BLaER1 (cell line): Measurements from ENCODE around the gene TPR.
A peak's percentile ranks its signal among the peaks of the same experiment; 100 is the strongest.
"Not testable (repeated sequence)": the region's sequence is repeated elsewhere in the genome, so short reads cannot be mapped to it uniquely, and the experiment has no call there.

Source experiments
- H3K27ac ChIP-seq: shearing (Covaris generic); formaldehyde crosslinking; 2 replicates; pipeline ENCODE4 v1.8.1; 2022
- H3K27me3 ChIP-seq: shearing (Covaris generic); formaldehyde crosslinking; 2 replicates; pipeline ENCODE4 v1.8.1; 2022
- H3K36me3 ChIP-seq: shearing (Covaris generic); formaldehyde crosslinking; 2 replicates; pipeline ENCODE4 v1.8.1; 2022
- H3K4me1 ChIP-seq: shearing (Covaris generic); formaldehyde crosslinking; 2 replicates; pipeline ENCODE4 v1.8.1; 2022
- H3K4me2 ChIP-seq: shearing (Covaris generic); formaldehyde crosslinking; 2 replicates; pipeline ENCODE4 v1.8.1; 2022
- H3K4me3 ChIP-seq: shearing (Covaris generic); formaldehyde crosslinking; 2 replicates; pipeline ENCODE4 v1.8.1; 2022
- H3K9ac ChIP-seq: shearing (Covaris generic); formaldehyde crosslinking; 2 replicates; pipeline ENCODE4 v1.8.1; 2022
- H3K9me3 ChIP-seq: shearing (Covaris generic); formaldehyde crosslinking; 2 replicates; pipeline ENCODE4 v1.8.1; 2022
- H4K20me1 ChIP-seq: shearing (Covaris generic); formaldehyde crosslinking; 2 replicates; pipeline ENCODE4 v1.8.1; 2022
- Cebpa-rat ChIP-seq: shearing (Covaris generic); IDR thresholded peaks from 2 replicates; pipeline ENCODE4 v1.8.1; 2022

TPR gene

DNA sequence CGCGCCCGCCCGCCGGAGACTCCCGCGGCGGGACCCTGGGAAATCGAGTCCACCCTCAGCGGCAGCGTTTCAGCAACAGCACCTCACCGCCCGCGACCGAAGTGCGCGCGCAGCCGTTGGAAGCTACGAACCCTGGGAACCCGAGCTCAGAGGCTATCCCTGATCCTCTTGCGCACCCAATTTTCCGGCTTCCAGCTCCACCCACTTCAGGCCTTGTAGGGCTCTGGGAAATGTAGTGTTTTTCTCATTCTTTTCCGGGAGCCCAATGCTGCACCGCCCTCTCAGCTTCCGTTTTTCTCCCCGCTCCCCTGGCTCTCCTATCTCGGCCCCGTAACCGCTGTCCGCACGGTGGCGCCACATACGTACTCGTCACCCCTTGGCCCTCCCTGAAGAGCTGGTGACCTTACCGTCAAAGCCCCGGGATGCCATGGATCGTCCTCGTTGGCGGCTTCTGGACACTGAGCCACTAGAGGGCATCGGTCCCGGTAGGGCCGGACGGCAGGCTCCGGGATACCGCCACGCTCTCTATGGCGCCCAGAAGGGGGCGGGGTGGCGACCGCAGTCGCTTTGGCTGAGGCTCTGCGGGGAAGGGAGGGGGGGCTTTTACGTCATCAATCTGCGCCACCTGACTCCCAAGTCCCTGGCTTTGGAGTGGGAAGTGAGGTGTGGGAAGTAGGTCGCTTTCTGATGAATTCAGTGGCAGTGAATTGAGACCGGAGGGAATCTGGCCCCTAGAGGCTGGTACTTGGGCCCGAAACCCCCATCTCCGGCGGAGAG, at the start of gene TPR, which contains the start of gene ODR4:
Gene TPR, minus strand, starts transcription at position 102 of the 777 bp plus-strand sequence. CDS start 225 bp downstream, outside the sequence.
Gene ODR4, plus strand, starts transcription at position 687 of the 777 bp plus-strand sequence. CDS start 3,948 bp downstream, outside the sequence.
- Histone ChIP-seq H3K27ac (peak within 1 kb of the TSS; percentile 75), H3K9ac (peak within 1 kb of the TSS; percentile 86), H3K4me2 (peak within 1 kb of the TSS; percentile 85), H3K9me3 (no peaks in the 10 kb centered on the region), H3K4me3 (peak within 1 kb of the TSS; percentile 86), H3K27me3 (no peaks in the 10 kb centered on the region), H3K4me1 (peaks cover 28% of the 10 kb centered on the region), H4K20me1 (peaks cover 54% of the 10 kb centered on the region), H3K36me3 (peaks cover 35% of the 10 kb centered on the region)
- no peak for TF ChIP-seq Cebpa-rat

GRCh38 chr1:186424539-186424938, 49.5 kb upstream of the TPR start:
- Histone ChIP-seq H3K4me2 (no peak overlapping the region), H3K27ac (no peak overlapping the region), H4K20me1 (no peaks in the 10 kb centered on the region), H3K4me3 (no peak overlapping the region), H3K4me1 (no peaks in the 10 kb centered on the region), H3K9ac (no peak overlapping the region), H3K27me3 (no peaks in the 10 kb centered on the region), H3K9me3 (no peaks in the 10 kb centered on the region), H3K36me3 (peaks cover 23% of the 10 kb centered on the region)
- TF ChIP-seq Cebpa-rat, result no peak

DNA sequence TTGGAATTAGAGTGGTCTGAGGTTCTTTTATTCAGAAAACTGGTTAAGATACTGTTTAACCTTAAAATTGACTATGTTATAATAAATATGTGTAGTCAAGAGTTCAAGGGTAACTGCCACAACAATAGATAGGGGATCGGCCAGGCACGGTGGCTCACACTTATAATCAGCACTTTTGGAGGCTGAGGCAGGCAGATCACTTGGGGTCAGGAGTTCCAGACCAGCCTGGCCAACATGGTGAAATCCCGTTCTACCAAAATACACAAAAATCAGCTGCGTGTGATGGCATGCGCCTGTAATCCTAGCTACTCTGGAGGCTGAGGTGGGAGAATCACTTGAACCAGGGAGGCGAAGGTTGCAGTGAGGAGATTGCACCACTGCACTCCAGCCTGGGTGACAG, 46.4 kb upstream of the TPR start:
- H3K27ac ChIP-seq, result no peak overlapping the region
- H3K4me2 ChIP-seq, result no peak overlapping the region
- H3K9ac ChIP-seq, result no peak overlapping the region
- no peak for TF ChIP-seq Cebpa-rat
- H3K4me1 ChIP-seq, result no peaks in the 10 kb centered on the region
- no peaks in the 10 kb centered on the region for H3K9me3 ChIP-seq
- no peaks in the 10 kb centered on the region for H4K20me1 ChIP-seq
- H3K36me3 ChIP-seq, result peaks cover 42% of the 10 kb centered on the region
- no peaks in the 10 kb centered on the region for H3K27me3 ChIP-seq
- no peak overlapping the region for H3K4me3 ChIP-seq

DNA sequence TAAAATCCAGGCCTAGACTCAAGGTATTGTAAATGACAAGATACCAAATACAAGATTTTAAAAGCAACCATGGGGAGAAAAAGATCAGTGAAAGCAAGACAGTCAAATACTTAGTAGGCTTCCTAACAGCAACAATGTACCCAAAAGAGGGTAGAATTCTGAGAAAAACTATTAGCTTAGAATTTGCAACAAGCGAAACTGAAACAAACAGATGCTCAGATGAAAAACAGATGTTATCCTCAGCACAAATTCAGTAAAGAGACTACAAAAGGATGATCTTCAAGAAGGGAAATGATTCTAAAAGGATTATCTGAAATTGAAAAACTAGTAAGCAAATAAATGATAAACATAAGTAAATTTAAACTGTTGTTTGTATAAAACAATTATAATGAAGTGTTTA, 45.9 kb upstream of the TPR start:
- TF ChIP-seq Cebpa-rat, result no peak

GRCh38 chr1:186420311-186420710, 45.3 kb upstream of the TPR start:
- H3K9me3 ChIP-seq, result no peaks in the 10 kb centered on the region
- TF ChIP-seq Cebpa-rat, result no peak
- no peak overlapping the region for H3K27ac ChIP-seq
- H3K4me3 ChIP-seq, result no peak overlapping the region
- no peak overlapping the region for H3K4me2 ChIP-seq
- no peaks in the 10 kb centered on the region for H3K4me1 ChIP-seq
- H3K27me3 ChIP-seq, result no peaks in the 10 kb centered on the region
- no peaks in the 10 kb centered on the region for H4K20me1 ChIP-seq
- no peak overlapping the region for H3K9ac ChIP-seq
- peaks cover 46% of the 10 kb centered on the region for H3K36me3 ChIP-seq

More for the DNA sequence above, 45.9 kb upstream of the TPR start:
- Histone ChIP-seq H3K27ac (no peak overlapping the region), H3K4me1 (no peaks in the 10 kb centered on the region), H4K20me1 (no peaks in the 10 kb centered on the region), H3K4me3 (no peak overlapping the region), H3K4me2 (no peak overlapping the region), H3K36me3 (peaks cover 43% of the 10 kb centered on the region), H3K27me3 (no peaks in the 10 kb centered on the region), H3K9me3 (no peaks in the 10 kb centered on the region), H3K9ac (no peak overlapping the region)

GRCh38 chr1:186418503-186418902, 43.5 kb upstream of the TPR start:
- Histone ChIP-seq H3K4me3 (no peak overlapping the region), H3K9ac (no peak overlapping the region), H3K27ac (no peak overlapping the region), H3K27me3 (no peaks in the 10 kb centered on the region), H3K9me3 (no peaks in the 10 kb centered on the region), H3K4me2 (no peak overlapping the region), H3K36me3 (peaks cover 38% of the 10 kb centered on the region), H3K4me1 (no peaks in the 10 kb centered on the region), H4K20me1 (no peaks in the 10 kb centered on the region)
- no peak for TF ChIP-seq Cebpa-rat

- H3K36me3 ChIP-seq, result peaks cover 42% of the 10 kb centered on the region
Observed at GRCh38 chr1:186413319-186413718, 38.3 kb upstream of the TPR start.

DNA sequence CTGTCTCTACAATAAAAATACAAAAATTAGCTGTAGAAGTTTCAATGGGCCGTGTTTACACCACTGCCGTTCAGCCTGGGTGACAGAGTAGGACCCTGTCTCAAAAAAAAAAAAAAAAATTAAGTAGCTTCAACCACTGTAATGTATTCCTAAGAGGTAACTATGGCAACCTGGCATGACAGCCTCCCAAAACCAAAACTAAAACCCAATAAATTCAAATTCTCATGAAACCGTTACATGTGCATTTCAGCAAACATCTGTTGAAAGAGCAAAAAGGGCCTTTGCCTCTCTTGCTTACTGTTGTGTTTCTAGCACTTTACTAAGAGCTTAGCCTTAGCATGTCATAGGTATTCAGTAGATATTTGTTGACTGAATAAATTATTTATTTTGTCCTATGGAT, 34.0 kb upstream of the TPR start:
- no peak overlapping the region for H3K9ac ChIP-seq

More at GRCh38 chr1:186413319-186413718, 38.3 kb upstream of the TPR start:
- no peak overlapping the region for H3K4me3 ChIP-seq
- no peaks in the 10 kb centered on the region for H3K4me1 ChIP-seq
- no peak overlapping the region for H3K27ac ChIP-seq
- H3K9me3 ChIP-seq, result no peaks in the 10 kb centered on the region
- no peak overlapping the region for H3K9ac ChIP-seq
- no peaks in the 10 kb centered on the region for H3K27me3 ChIP-seq
- H3K4me2 ChIP-seq, result no peak overlapping the region
- no peaks in the 10 kb centered on the region for H4K20me1 ChIP-seq
- TF ChIP-seq Cebpa-rat, result no peak

GRCh38 chr1:186404454-186405051, 29.5 kb upstream of the TPR start:
- Histone ChIP-seq H3K9me3 (no peaks in the 10 kb centered on the region), H3K9ac (no peak overlapping the region), H3K36me3 (peaks cover 61% of the 10 kb centered on the region), H3K4me2 (no peak overlapping the region), H3K27ac (no peak overlapping the region), H3K27me3 (no peaks in the 10 kb centered on the region), H3K4me1 (no peaks in the 10 kb centered on the region), H3K4me3 (no peak overlapping the region), H4K20me1 (no peaks in the 10 kb centered on the region)
- no peak for TF ChIP-seq Cebpa-rat

More for the DNA sequence above, 34.0 kb upstream of the TPR start:
- no peak overlapping the region for H3K4me2 ChIP-seq
- no peak overlapping the region for H3K4me3 ChIP-seq
- peaks cover 53% of the 10 kb centered on the region for H3K36me3 ChIP-seq
- H4K20me1 ChIP-seq, result no peaks in the 10 kb centered on the region
- H3K27ac ChIP-seq, result no peak overlapping the region
- no peaks in the 10 kb centered on the region for H3K9me3 ChIP-seq
- no peaks in the 10 kb centered on the region for H3K27me3 ChIP-seq
- H3K4me1 ChIP-seq, result no peaks in the 10 kb centered on the region
- TF ChIP-seq Cebpa-rat, result no peak

GRCh38 chr1:186403632-186404031, 28.6 kb upstream of the TPR start:
- Histone ChIP-seq H3K9me3 (no peaks in the 10 kb centered on the region), H3K36me3 (peaks cover 62% of the 10 kb centered on the region), H3K27ac (no peak overlapping the region), H3K9ac (no peak overlapping the region), H4K20me1 (no peaks in the 10 kb centered on the region), H3K4me1 (no peaks in the 10 kb centered on the region), H3K27me3 (no peaks in the 10 kb centered on the region), H3K4me3 (no peak overlapping the region), H3K4me2 (no peak overlapping the region)
- TF ChIP-seq Cebpa-rat, result no peak

DNA sequence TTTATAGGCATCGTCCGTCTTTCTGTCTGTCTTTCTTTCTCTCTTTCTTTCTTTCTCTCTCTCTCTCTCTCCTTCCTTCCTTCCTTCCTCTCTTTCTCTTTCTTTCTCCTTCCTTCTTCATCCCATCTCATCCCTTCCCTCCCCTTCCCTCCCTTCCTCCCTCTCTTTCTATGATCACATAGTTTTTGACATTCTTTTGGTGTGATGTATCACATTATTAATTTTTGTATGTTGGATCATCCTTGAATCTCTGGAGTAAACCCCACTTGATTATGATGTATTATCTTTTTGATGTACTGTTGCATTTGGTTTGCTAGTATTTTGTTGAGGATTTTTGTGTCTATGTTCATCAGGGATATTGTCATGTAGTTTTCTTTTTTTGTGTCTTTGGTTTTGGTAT, 26.4 kb upstream of the TPR start:
- not testable (repeated sequence) for H3K4me2 ChIP-seq, H3K9me3 ChIP-seq, H4K20me1 ChIP-seq, H3K27me3 ChIP-seq, H3K4me1 ChIP-seq, H3K27ac ChIP-seq, H3K4me3 ChIP-seq, H3K9ac ChIP-seq
- peaks cover 63% of the 10 kb centered on the region for H3K36me3 ChIP-seq

GRCh38 chr1:186392711-186393110, 17.7 kb upstream of the TPR start:
- H3K27ac ChIP-seq, H3K4me1 ChIP-seq, H3K4me3 ChIP-seq, H3K9me3 ChIP-seq, H3K27me3 ChIP-seq, H3K4me2 ChIP-seq, H4K20me1 ChIP-seq, H3K9ac ChIP-seq: not testable (repeated sequence)
- H3K36me3 ChIP-seq, result peaks cover 74% of the 10 kb centered on the region
